Activated effector memory CD4-positive, alpha-beta T cell treated with Interleukin-2 at 50 U/mL for 16 hours (primary cell): ENCODE results near the gene VNN1.
"Not testable (repeated sequence)": the region's sequence is repeated elsewhere in the genome, so short reads cannot be mapped to it uniquely, and the experiment has no call there.

ENCODE experiments used
- DNase-seq: peaks from one replicate; pipeline ENCODE4 v3.0.0-alpha.2; 2020

VNN1 gene

GRCh38 chr6:132666118-132666517 lies 47.7 kb downstream of the VNN1 start:
- DNase-seq = no peak

GRCh38 chr6:132664309-132665034 lies 49.4 kb downstream of the VNN1 start:
- DNase-seq = no peak

- DNase-seq = no peak
Measured at GRCh38 chr6:132663661-132664060, 50.2 kb downstream of the VNN1 start.

- DNase-seq = no peak
Measured at GRCh38 chr6:132661906-132662305, 51.9 kb downstream of the VNN1 start.

GRCh38 chr6:132659082-132659481 lies 54.8 kb downstream of the VNN1 start, which contains the start of gene TAAR1:
Gene TAAR1 (minus strand): TSS chr6:132659182. CDS start chr6:132646003, 13,179 bp downstream.
- no peak for DNase-seq

- no peak for DNase-seq
Measured at GRCh38 chr6:132651062-132651461, 62.8 kb downstream of the VNN1 start.

- DNase-seq = no peak
Measured at GRCh38 chr6:132650429-132650828, 63.4 kb downstream of the VNN1 start.

GRCh38 chr6:132648828-132649227 lies 65.0 kb downstream of the VNN1 start:
- DNase-seq = no peak

- no peak for DNase-seq
Measured at GRCh38 chr6:132648356-132648755, 65.5 kb downstream of the VNN1 start.

GRCh38 chr6:132643547-132643946 lies 70.3 kb downstream of the VNN1 start:
- DNase-seq = no peak

GRCh38 chr6:132637135-132637534 lies 76.7 kb downstream of the VNN1 start:
- not testable (repeated sequence) for DNase-seq

- not testable (repeated sequence) for DNase-seq
Measured at GRCh38 chr6:132635906-132636305, 77.9 kb downstream of the VNN1 start.

GRCh38 chr6:132635288-132635687 lies 78.6 kb downstream of the VNN1 start:
- DNase-seq = not testable (repeated sequence)

GRCh38 chr6:132634796-132635195 lies 79.1 kb downstream of the VNN1 start:
- DNase-seq = no peak

- DNase-seq = no peak
Measured at GRCh38 chr6:132633362-132633761, 80.5 kb downstream of the VNN1 start.
